CD4-positive, CD25-positive, alpha-beta regulatory T cell (primary cell): Measurements from ENCODE around the gene KRTAP6-1. TPM values are rescaled to one million over a fixed set of nuclear protein-coding genes. Genes with fewer than 3 reads are reported as not detected.

Experiments used
- ATAC-seq, 2 donors: fragments of 150-1000 bp; cut with Tn5 transposase; one replicate each; pipeline ENCODE4 v1.10.0; 2021; ENCODE audit warnings: low read depth in 2 of 2, moderate number of reproducible peaks in 2 of 2, moderate library complexity in 1 of 2
- DNase-seq, 3 donors: peaks; one replicate each; pipeline versions ENCODE4 v3.0.0 to v3.0.0-alpha.2; 2012 to 2022; ENCODE audit warnings: mixed read lengths in 1 of 3
- H3K27ac ChIP-seq: one replicate; pipeline ENCODE4 v1.7.0; 2013; ENCODE audit warnings: mild to moderate bottlenecking, low read length; ENCODE audit not compliant: insufficient read depth, poor library complexity, severe bottlenecking
- H3K27me3 ChIP-seq: one replicate; pipeline ENCODE4 v1.7.0; 2013; ENCODE audit warnings: low read length; ENCODE audit not compliant: control insufficient read depth, insufficient read depth
- H3K36me3 ChIP-seq: one replicate; pipeline ENCODE4 v1.7.0; 2013; ENCODE audit warnings: mild to moderate bottlenecking, low read length, moderate library complexity; ENCODE audit not compliant: control insufficient read depth, insufficient read depth
- H3K4me1 ChIP-seq: 2 replicates; pipeline ENCODE4 v1.7.0; 2013; ENCODE audit warnings: mild to moderate bottlenecking, low read length; ENCODE audit not compliant: insufficient read depth, control insufficient read depth, poor library complexity, severe bottlenecking
- H3K4me3 ChIP-seq: one replicate; pipeline ENCODE4 v1.7.0; 2013; ENCODE audit warnings: low read depth, mild to moderate bottlenecking, low read length, moderate library complexity
- H3K9me3 ChIP-seq, 2 experiments: 1 replicate in 1 of 2; 2 replicates in 1 of 2; pipeline ENCODE4 v1.7.0; 2013; ENCODE audit warnings: low read length in 2 of 2, mild to moderate bottlenecking in 1 of 2, moderate library complexity in 1 of 2; ENCODE audit not compliant: control insufficient read depth in 2 of 2
- H3K27ac Mint-ChIP-seq, 3 donors: one replicate each; pipeline ENCODE4 v1.8.0; 2020 to 2022; ENCODE audit warnings: mild to moderate bottlenecking in 3 of 3, mixed read lengths in 3 of 3, moderate library complexity in 2 of 3
- H3K27me3 Mint-ChIP-seq: one replicate; pipeline ENCODE4 v1.8.0; 2022; ENCODE audit warnings: mild to moderate bottlenecking, mixed read lengths
- H3K36me3 Mint-ChIP-seq: one replicate; pipeline ENCODE4 v1.8.0; 2020; ENCODE audit warnings: mixed read lengths
- H3K4me1 Mint-ChIP-seq, 4 donors: one replicate each; pipeline ENCODE4 v1.8.0; 2020 to 2022; ENCODE audit warnings: mixed read lengths in 4 of 4, mild to moderate bottlenecking in 1 of 4
- H3K4me3 Mint-ChIP-seq, 4 donors: one replicate each; pipeline ENCODE4 v1.8.0; 2020 to 2022; ENCODE audit warnings: mild to moderate bottlenecking in 4 of 4, mixed read lengths in 4 of 4, moderate library complexity in 3 of 4
- H3K9me3 Mint-ChIP-seq, 7 donors: one replicate each; pipeline ENCODE4 v1.8.0; 2020 to 2022; ENCODE audit warnings: mixed read lengths in 7 of 7, mild to moderate bottlenecking in 3 of 7, moderate library complexity in 2 of 7
- polyA plus RNA-seq, 4 donors: library from polyadenylated mRNA; unstranded; fragments of 300-500 nt; fragmentation: Illumina TruSeq; gene quantifications; one replicate each; pipeline ENCODE4 v1.2.3, GENCODE V29; 2021
- total RNA-seq: library from RNA; stranded (reverse); gene quantifications from one replicate; pipeline ENCODE4 v1.2.3, GENCODE V29; 2022

Gene KRTAP6-1
- total and polyA plus RNA-seq, 5 donors from 2014 or later, result not detected

GRCh38 chr21:30567617-30568016, 46.1 kb downstream of the KRTAP6-1 start:
- no peak overlapping the region for H3K27ac ChIP-seq
- Mint-ChIP-seq H3K4me1 (no peaks in the 10 kb centered on the region), H3K36me3 (no peaks in the 10 kb centered on the region), H3K27ac (no peak overlapping the region), H3K9me3 (peaks cover 0 to 5% (median under 1%) of the 10 kb centered on the region in 7 donors), H3K4me3 (no peak overlapping the region), H3K27me3 (no peaks in the 10 kb centered on the region)
- no peaks in the 10 kb centered on the region for H3K4me1 ChIP-seq
- no peak overlapping the region for H3K4me3 ChIP-seq
- DNase-seq, result no peak
- H3K36me3 ChIP-seq, result no peaks in the 10 kb centered on the region
- ATAC-seq, result no peak
- no peaks in the 10 kb centered on the region for H3K9me3 ChIP-seq
- H3K27me3 ChIP-seq, result no peaks in the 10 kb centered on the region

- Histone ChIP-seq H3K4me1 (no peaks in the 10 kb centered on the region), H3K36me3 (no peaks in the 10 kb centered on the region), H3K27ac (no peak overlapping the region), H3K27me3 (no peaks in the 10 kb centered on the region), H3K4me3 (no peak overlapping the region), H3K9me3 (no peaks in the 10 kb centered on the region)
- Mint-ChIP-seq H3K9me3 (peaks cover 0 to 5% (median 0%) of the 10 kb centered on the region in 7 donors), H3K4me1 (no peaks in the 10 kb centered on the region), H3K36me3 (no peaks in the 10 kb centered on the region), H3K27ac (no peak overlapping the region), H3K27me3 (no peaks in the 10 kb centered on the region), H3K4me3 (no peak overlapping the region)
- no peak for DNase-seq
- ATAC-seq, result no peak
These were observed 50.1 kb downstream of the KRTAP6-1 start for GRCh38 chr21:30563630-30564029.

Other genes starting within 250 kb of the KRTAP6-1 start
- not detected for gene KRTAP13-2, start 241.7 kb downstream of the KRTAP6-1 start, total RNA-seq
- gene KRTAP13-2, start 241.7 kb downstream of the KRTAP6-1 start, polyA plus RNA-seq, result not detected
- not detected for gene KRTAP13-1, start 217.9 kb downstream of the KRTAP6-1 start, total RNA-seq
- not detected for gene KRTAP13-1, start 217.9 kb downstream of the KRTAP6-1 start, polyA plus RNA-seq
- not detected for gene KRTAP13-3, start 188.0 kb downstream of the KRTAP6-1 start, total RNA-seq
- gene KRTAP13-3, start 188.0 kb downstream of the KRTAP6-1 start, polyA plus RNA-seq, result not detected
- gene KRTAP13-4, start 183.7 kb downstream of the KRTAP6-1 start, total RNA-seq, result not detected
- gene KRTAP13-4, start 183.7 kb downstream of the KRTAP6-1 start, polyA plus RNA-seq, result not detected
- not detected for gene KRTAP15-1, start 173.7 kb downstream of the KRTAP6-1 start, total RNA-seq
- gene KRTAP15-1, start 173.7 kb downstream of the KRTAP6-1 start, polyA plus RNA-seq, result not detected
- gene KRTAP19-1, start 133.6 kb downstream of the KRTAP6-1 start, total RNA-seq, result not detected
- gene KRTAP19-1, start 133.6 kb downstream of the KRTAP6-1 start, polyA plus RNA-seq, result not detected
- not detected for gene KRTAP19-2, start 126.5 kb downstream of the KRTAP6-1 start, total RNA-seq
- not detected for gene KRTAP19-2, start 126.5 kb downstream of the KRTAP6-1 start, polyA plus RNA-seq
- gene KRTAP19-3, start 121.9 kb downstream of the KRTAP6-1 start, total RNA-seq, result not detected
- not detected for gene KRTAP19-3, start 121.9 kb downstream of the KRTAP6-1 start, polyA plus RNA-seq
- not detected for gene KRTAP19-4, start 116.8 kb downstream of the KRTAP6-1 start, total RNA-seq
- gene KRTAP19-4, start 116.8 kb downstream of the KRTAP6-1 start, polyA plus RNA-seq, result not detected
- gene KRTAP19-5, start 111.8 kb downstream of the KRTAP6-1 start, total RNA-seq, result not detected
- not detected for gene KRTAP19-5, start 111.8 kb downstream of the KRTAP6-1 start, polyA plus RNA-seq
- not detected for gene KRTAP19-6, start 72.1 kb downstream of the KRTAP6-1 start, total RNA-seq
- not detected for gene KRTAP19-6, start 72.1 kb downstream of the KRTAP6-1 start, polyA plus RNA-seq
- not detected for gene KRTAP19-7, start 52.6 kb downstream of the KRTAP6-1 start, total RNA-seq
- not detected for gene KRTAP19-7, start 52.6 kb downstream of the KRTAP6-1 start, polyA plus RNA-seq
- gene KRTAP22-2, start 23.5 kb downstream of the KRTAP6-1 start, total RNA-seq, result not detected
- gene KRTAP22-2, start 23.5 kb downstream of the KRTAP6-1 start, polyA plus RNA-seq, result not detected
- gene KRTAP6-3, start 21.5 kb downstream of the KRTAP6-1 start, total RNA-seq, result not detected
- not detected for gene KRTAP6-3, start 21.5 kb downstream of the KRTAP6-1 start, polyA plus RNA-seq
- gene KRTAP6-2, start 15.0 kb downstream of the KRTAP6-1 start, total RNA-seq, result not detected
- gene KRTAP6-2, start 15.0 kb downstream of the KRTAP6-1 start, polyA plus RNA-seq, result not detected
- not detected for gene KRTAP22-1, start 12.8 kb downstream of the KRTAP6-1 start, total RNA-seq
- not detected for gene KRTAP22-1, start 12.8 kb downstream of the KRTAP6-1 start, polyA plus RNA-seq
- not detected for gene KRTAP20-1, start 2.5 kb upstream of the KRTAP6-1 start, total RNA-seq
- not detected for gene KRTAP20-1, start 2.5 kb upstream of the KRTAP6-1 start, polyA plus RNA-seq
- not detected for gene KRTAP20-4, start 6.7 kb upstream of the KRTAP6-1 start, total RNA-seq
- not detected for gene KRTAP20-4, start 6.7 kb upstream of the KRTAP6-1 start, polyA plus RNA-seq
- not detected for gene KRTAP20-2, start 21.3 kb upstream of the KRTAP6-1 start, total RNA-seq
- gene KRTAP20-2, start 21.3 kb upstream of the KRTAP6-1 start, polyA plus RNA-seq, result not detected
- gene KRTAP20-3, start 28.9 kb upstream of the KRTAP6-1 start, total RNA-seq, result not detected
- not detected for gene KRTAP20-3, start 28.9 kb upstream of the KRTAP6-1 start, polyA plus RNA-seq
- gene KRTAP21-3, start 104.8 kb upstream of the KRTAP6-1 start, total RNA-seq, result not detected
- gene KRTAP21-3, start 104.8 kb upstream of the KRTAP6-1 start, polyA plus RNA-seq, result not detected
- gene KRTAP21-2, start 133.3 kb upstream of the KRTAP6-1 start, total RNA-seq, result not detected
- gene KRTAP21-2, start 133.3 kb upstream of the KRTAP6-1 start, polyA plus RNA-seq, result not detected
- gene KRTAP21-1, start 141.5 kb upstream of the KRTAP6-1 start, total RNA-seq, result not detected
- not detected for gene KRTAP21-1, start 141.5 kb upstream of the KRTAP6-1 start, polyA plus RNA-seq
- gene KRTAP8-1, start 199.3 kb upstream of the KRTAP6-1 start, total RNA-seq, result not detected
- gene KRTAP8-1, start 199.3 kb upstream of the KRTAP6-1 start, polyA plus RNA-seq, result not detected
- gene KRTAP7-1, start 215.8 kb upstream of the KRTAP6-1 start, total RNA-seq, result not detected
- gene KRTAP7-1, start 215.8 kb upstream of the KRTAP6-1 start, polyA plus RNA-seq, result not detected